Stimulated activated naive CD4-positive, alpha-beta T cell (primary cell): ENCODE measurements around the gene KBTBD13.
A peak's percentile ranks its signal among the peaks of the same experiment; 100 is the strongest.

Experiments
- DNase-seq, 6 experiments: peaks; one replicate each; lab custom pipeline; 2025; lab: John Stamatoyannopoulos, UW

KBTBD13 gene

DNA sequence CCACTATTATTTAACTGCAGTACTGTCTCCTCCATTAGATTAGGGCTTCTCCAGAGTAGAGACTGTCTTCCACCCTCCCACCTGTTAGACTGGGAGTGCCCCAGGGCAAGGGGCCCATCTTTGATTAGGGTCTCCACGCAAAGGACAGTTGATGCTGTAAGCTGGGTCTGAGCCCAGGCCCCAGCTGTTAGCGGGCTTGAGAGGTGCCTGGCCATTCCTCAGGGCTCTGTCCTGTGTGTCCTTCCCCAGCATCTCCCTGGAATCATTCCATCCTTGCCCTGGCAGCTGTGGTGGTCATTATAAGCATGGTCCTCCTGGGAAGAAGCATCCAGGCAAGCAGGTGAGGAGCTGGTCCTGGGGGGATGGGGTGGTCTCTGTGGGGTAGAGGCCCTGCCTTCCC, 25.3 kb upstream of the KBTBD13 start:
- DNase-seq, result no peak

DNA sequence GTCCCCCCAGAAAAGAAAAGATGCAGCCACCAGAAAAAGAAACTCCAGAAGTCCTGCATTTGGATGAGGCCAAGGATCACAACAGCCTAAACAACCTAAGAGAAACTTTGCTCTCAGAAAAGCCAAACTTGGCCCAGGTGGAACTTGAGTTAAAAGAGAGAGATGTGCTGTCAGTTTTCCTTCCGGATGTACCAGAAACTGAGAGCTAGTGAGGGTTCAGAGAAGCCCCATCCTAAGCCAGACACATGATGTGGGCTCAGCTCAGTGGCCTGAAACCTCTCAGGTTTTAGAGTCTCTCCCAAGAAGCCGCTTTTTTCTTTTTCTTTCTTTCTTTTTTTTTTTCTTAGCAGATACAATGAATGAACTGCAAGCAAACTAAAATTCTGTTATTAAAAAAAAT, 23.6 kb upstream of the KBTBD13 start:
- DNase-seq, result no peak

DNA sequence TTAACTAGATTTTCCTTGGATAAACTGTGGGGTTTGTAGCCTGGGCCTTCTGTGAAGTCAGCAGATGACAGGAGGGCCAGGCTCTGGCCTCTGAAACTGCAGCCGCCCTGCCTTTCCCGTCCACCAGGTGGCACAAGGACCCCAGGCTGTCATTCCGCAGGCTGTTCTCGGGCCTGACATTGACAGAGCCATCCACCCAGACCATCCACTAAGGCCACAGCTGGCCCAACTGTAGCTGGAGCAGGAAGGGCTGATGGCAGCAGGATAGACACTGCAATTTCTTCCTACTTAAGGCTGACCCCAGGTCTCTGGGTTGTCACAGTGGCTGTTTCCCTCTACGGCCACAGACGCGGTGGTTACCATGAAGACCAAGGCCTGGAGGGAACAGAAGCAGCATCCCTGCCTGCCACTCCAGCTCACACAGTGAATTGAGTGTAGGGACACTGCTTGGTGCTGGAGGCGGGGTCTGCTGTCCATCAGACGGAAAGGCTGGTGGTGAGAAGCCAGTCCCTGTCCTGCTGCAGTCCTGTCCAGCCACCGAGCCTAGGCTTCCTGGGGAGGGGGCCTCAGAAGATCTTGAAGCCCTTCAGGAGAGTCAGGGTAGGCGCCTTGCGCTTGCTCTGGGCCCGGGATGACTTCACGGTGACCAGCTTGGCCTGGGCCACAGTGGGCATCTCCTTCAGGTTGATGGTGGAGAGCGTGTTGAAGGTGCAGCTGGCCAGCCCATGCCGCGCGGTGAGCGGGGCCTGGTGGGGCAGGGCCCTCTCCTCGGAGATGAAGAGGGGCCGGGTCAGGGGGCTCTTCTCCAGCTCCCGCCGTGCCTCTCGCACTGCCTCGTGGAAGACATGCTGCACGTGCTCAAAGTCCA, 22.0 kb upstream of the KBTBD13 start:
- peak; percentile 15 to 58 (median 38) for DNase-seq

DNA sequence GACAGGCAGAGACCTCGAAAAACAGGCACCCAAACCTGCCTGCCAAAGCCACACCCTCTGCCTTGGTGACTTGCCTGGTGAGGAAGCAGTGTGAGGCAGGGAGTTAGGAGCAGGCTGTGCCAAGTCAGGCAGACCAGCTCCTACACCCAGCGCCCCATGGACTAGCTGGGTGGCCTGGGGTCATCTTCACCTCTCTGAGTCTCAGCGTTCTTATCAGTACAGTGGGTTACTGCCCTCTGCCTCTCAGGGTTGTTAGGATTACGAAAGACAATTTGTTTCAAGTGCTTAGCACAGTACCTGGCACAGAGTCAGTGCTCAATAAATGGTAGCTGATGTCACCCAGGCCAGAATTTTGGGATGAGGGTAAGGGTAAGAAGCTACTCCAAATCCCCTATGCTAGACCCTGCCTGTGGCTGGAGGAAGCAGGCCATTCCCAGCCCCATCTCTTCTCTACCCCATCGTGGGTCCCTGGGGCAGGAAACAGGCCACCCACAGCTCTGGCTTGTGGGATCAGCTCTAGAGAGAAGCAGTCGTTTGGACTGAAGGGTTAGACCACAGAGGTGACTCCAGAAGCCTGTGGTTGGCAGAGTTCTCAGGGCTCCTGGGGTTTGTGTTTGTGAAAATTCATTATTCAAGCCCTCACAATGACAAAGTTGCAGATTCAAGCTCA, 21.2 kb upstream of the KBTBD13 start:
- no peak for DNase-seq

DNA sequence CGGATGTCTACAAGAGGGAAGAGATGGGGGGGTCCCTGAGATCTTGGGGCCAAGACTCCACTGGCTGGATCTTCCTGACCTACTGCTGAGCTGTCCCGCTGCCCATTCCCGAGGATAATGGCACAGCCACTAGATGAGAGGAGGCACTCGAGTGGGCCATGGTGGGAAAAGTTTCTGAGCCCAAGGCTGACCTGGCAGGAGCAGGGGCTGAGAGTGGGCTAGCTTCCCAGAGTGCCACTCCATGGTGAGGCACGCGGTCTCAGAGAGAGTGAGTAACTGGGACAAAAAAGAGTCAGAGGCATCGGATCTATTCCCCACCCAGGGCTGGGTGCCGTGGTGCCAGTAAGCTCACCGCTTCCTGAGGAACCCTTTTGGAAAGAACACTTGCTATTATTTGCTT, 20.4 kb upstream of the KBTBD13 start:
- no peak for DNase-seq

DNA sequence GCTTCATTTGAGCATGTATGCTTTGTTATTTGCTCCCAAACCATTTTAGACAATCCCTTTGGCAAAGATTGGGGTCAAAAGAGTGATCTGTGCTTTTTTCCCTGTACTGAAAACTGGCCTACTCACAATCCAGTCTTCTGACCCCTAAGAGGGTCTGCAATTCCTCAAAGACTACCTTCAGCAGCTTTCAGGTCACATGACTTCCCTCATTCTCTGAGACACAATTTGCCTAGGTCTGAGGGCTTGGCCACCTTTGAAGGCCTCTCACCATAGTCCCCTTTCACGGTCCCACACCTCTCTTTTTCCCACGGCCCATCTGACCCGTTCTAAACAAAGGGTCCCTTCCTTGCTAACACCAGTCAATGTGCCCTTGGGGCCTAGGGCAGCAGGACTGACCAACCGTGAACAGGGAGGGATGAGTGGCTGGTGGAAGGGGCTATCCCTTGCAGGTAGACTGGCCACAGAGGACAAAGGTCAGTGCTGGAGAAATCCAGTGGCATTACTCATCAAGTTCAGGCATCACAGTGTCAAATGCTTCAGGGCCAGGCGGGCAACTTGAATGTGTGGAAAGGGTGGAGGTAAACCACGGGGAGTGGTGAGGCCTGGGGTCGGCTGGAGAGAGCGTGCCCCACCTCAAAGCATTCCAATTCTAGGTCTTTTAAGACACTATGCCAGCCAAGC, 19.5 kb upstream of the KBTBD13 start:
- no peak for DNase-seq

DNA sequence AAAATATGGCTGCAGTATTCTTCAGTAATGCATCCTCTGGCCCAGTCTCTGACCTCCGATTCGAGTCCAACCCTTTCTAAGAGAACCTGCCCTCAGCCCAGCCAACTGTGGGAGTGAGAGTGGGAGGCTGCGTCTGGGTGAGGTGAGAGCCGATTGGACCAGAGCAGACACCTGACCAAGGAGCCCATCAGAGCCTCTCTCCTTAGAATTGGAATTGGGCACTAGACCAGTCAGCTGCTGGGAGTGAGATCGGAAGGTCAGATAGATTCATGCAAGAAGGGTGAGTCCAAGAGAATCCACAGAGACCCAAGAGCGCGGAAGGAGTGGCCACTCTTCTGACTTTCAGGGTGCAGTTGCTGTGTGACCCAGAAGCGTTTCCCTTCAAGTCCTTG, 19.0 kb upstream of the KBTBD13 start:
- no peak for DNase-seq

DNA sequence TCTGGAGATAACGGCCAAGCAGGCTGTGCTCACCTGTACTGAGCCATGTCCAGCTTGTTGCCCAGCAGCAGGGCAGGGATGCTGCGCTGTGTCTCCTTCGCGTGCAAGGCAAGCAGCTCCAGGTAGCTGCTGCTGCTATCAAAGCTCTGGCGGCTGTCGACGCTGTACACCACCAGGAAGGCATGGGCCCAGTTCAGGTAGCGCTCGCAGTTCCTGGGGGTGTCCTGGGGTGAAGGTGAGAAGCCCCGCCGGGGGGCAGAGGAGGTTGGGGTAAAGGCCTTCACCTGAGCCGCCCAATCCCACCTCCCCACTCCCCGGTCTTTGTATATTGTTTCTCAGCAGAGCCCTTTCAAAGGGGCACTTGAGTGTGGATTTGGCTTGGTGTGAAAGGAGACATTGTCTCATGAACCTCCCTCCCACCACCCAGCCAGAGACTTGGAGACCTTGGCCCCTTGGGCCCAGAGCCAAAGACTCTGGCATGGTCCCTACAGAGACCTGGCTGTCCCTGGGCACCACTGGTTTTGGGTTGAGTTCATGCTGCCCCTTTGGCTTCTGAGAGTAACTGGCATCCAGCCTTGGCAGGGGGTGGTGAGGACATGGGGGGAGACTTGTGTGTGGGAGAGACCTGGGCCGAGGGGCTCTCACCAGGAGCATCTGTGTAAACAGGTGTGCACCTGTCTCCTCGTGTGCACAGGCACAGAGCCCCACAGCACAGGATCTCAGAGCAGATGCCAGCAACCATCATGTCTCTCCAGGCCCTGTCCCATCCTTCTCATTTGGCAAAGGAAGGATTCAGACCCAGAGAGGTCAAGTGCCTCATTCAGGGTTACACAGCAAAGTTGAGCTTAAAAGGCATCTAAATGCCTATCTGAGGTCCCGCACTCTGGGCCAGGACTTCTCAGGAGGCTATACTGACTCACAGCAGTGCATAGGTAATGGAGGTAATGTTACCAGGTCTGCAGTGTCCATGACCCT, 17.9 kb upstream of the KBTBD13 start:
- no peak for DNase-seq

DNA sequence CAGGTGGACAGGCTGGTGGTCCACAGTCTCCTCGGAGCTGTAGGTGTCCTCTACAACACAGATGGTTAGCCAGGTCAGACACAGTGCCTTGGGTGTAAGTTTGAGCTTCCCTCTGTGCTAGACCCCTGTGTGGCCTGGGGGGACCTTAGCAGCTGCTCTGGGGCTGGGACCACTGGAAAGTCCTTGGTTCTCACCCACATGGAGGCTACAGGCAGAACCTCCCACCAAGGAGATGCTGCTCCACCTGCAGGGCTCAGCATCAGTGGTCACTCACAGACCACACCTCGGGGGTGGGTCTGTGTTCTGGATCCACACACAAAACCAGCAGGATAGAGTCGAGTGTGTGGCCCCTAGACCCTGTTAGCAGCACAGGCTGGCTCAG, 17.2 kb upstream of the KBTBD13 start:
- DNase-seq, result no peak

DNA sequence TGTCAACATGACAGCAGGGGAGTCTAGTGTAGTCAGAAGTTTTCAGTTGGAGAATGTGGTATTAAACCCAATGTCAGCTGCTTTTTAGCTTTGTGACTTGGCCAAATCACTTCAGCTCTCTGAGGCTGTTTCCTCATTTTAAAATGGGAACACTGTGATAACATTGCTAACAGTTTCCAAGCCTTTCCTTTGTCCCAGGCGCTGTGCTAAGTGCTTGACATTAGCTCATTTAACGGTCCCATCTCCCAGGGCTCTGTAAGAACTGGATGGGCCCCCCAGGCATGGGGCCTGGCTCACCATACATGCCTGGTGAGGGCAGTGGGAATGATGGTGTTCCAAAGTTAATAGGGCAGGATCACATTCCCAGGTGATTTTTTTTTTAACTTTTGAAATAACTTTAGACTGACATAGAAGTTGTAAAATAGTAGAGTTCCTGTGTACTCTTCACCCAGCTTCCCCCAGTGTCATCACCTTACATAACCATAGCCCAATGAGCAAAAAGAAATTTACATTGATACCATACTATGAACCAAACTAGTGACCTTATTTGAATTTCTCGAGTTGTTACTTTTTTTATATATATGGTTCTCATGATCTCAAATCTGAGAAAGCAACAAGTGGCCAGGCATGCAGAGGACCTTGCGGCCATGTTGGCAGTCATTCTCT, 16.5 kb upstream of the KBTBD13 start:
- DNase-seq, result no peak

DNA sequence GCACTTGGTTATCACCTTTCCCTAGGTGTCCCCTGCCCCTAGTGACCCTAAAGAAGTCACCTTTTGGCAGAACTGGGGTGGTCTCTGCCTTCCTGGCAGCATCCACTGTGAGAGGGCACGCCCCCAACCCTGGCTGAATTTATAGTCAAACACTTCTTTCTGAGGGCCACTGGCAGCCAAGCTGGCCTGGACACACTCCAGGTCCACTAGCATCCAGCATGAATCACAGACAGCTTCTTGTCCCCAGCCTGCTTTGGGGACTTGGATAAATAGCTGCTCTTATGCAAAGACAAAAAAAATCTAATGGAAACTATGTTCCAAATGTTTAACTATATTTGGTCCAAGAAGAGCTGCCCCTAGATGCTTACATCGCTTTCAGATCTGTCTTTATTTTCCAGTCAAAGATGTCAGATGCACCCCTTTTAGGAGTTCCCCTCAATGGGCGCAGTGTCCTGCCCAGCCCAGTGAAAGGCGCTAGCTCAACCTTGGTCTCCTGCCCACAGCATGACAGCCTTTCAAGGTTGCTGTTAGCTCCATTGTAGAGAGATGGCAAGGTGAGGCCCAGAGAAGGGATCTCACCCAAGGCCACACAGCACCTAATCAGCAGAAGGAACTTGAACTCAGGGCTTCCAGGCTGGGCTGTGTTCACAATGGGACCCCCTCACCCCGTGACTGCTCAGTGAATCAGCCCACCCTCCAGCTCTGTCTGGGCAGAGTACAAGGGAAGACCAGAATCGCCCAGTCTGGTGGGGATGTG, 15.7 kb upstream of the KBTBD13 start:
- DNase-seq, result no peak

DNA sequence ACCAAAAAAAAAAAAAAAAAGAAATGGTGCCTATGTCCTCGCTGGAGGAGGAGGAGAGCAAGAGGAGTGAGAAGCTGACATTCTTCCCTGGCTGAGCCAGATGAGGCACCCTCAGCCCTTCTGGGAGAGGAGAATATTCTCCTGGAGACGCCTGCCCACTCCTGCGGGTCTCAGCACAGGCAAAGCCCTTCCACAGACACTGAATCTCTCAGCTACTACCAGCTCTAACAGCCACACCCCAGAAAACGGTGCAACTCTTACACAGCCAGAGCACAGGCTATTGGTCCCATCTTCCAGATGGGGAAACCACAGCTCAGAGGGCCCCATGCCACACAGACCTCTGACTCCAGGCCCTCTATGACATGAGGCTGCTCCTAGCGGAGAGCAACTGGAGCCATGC, 14.5 kb upstream of the KBTBD13 start:
- DNase-seq, result no peak

DNA sequence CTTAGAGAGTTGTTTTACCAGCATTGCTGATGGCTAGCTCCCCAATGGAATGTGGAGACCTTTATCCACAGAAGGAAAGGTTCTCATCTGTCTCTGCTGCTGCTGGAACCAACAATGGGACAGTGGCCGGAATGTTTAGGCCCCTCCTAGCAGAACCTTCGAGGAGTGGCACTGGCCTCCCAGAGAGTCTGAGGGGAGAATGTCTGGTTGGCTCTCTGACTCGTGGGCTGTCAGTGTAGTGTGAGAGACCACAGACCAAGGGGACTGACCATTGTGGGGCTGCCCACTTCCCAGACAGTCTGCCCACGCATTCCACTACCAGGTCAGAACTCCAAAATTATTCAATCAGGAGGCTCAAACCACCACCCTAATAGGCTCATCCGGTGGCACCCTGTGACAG, 13.8 kb upstream of the KBTBD13 start:
- DNase-seq, result no peak

DNA sequence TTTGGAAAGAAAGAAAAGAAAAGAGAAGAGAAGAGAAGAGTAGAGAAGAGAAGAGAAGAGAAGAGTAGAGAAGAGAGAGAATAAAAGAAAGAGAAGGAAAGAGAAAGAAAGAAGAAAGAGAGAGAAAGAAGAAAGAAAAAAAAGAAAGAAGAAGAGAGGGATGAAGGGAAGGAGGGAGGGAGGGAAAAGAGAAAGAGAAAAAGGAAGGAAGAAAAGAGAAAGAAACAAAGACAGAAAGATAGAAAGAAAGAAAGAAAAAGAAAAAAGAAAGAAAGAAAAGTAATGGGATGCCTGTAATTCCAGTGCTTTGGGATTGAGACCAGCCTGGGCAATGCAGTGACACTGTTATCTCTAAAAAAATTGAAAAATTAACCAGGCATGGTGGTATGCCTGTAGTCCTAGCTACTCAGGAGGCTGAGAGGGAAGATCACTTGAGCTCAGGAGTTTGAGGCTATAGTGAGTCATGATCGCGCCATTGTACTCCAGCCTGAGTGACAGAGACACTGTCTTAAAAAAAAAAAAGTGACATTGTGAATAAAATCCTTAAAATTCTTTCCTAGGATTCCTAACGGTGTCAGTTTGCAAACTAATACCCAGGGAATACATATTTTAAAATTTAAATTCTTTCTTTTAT, 10.4 kb upstream of the KBTBD13 start:
- no peak for DNase-seq

DNA sequence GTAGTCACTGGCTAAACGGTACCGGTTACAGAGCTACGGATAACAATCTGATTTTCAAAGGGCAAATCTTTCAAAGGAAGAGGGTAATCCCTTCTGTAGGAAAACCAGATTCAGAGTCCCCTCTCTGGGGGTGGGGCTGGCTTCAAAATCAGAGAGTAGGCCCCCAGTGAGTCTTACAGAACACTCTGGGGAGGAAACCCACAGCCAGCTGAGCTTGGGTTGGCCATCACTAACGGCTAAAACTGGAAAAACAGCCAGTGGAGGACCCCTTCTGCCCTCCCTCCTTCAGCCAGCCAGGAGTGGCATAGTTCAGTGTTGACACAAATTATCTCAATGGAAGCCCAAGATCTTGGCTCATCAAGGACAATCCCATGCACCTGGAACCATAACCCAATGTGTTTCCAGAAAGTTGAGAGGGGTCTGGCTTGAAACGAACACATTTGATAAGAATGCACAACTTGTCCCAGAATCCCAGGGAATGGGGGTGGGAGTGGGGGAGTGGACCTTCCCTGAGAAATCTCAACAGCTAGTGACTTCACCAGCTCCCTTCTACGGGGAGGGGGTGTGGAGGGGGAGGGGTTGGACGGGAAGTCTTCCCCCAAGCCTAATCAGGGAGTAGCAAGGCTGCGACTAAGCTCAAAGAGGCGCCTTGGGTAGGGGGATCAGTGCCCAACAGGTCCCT, 9.8 kb upstream of the KBTBD13 start:
- no peak for DNase-seq

DNA sequence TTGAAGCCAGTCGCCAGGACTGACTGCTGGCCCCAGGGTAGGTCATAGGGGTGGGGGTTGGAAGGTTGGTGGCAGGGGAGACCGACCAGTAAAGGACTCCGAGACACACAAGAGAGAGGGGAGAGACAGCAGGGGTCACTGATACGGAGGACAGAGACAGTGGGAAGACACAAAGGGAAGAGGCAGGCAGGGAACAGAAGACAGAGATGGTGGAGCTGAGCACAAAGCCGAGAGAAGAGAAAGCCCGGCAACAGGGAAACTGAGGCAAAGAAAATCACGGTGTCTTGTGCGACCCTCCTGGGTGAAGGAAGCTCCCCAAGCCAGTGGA, 9.3 kb upstream of the KBTBD13 start:
- no peak for DNase-seq

DNA sequence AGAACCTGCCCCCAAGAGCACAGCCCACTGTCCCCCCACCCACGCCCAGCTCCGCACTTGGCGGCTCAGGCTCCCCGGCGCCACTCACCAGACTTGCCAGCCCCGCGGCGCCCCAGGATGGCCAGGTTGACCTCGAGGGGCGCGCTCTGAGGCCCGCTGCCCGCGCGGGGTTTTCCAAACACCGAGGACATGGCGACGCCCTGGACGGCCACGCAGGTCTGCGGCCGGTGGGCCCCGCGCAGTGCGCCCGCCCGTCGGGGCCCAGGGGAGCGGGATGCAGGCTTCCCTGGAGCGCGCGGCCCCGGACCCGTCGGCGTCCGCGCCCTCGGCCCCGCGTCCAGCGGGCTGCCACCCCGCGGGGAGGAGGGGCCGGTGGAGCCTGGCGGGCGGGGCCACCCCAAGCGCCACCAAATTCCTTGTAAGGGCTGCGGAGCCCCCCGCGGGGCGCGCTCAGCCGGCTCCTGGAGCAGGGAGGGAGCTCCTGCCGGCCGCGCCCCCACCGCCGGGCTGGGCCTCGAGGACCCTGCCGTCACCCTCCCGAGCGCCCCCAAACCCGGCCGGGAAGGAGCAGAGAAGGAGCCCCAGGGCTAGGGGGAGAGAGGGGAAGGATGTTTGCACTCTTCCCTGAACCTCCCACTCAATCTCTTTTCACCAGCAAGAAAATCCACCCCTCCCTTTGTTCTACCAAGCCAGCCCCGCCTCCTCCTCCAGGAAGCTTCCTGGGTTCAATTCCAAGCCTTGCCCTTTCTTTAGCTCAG, 8.7 kb upstream of the KBTBD13 start, which contains the start of gene RASL12:
TSS of gene RASL12 (minus strand) at position 347 of the 758 bp plus-strand sequence. CDS start at position 191, 156 bp downstream.
- DNase-seq, result no peak

DNA sequence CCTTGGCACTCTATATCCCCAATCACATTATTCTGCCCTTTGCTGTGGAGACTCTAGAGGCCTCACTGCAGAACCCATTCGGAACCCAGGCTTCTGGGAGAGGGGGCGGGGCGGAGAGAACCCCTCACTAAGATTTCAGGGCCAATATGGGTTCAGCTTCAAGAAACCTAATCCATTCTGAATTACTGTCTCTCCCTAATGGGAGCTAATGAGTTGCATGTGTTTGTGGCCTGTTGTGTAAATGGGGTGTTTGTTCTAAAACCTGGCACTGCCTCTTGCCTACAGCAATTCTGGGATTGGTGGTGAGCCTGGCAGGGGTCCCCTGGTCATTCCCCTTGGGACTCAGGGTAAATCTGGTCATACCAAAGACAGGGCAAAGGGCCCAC, 8.2 kb upstream of the KBTBD13 start:
- no peak for DNase-seq

DNA sequence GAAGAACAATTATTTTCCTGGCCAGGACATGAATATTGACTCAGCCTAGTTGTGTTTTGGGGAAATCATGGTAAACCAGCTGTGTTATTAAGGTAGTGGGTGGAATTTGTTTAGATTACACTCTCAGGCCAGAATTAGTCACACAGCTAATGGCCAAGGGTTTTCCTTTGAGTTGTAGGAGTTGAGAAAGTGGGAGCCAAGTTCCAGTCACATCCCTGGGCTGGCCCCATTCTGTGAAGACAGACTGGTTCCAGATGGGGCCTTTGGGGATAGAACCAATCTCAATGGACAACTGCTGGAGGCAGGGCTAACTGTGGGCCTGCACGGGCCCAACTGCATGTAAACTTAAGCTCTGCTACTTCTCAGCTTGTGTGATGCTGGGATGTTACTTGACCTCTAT, 7.4 kb upstream of the KBTBD13 start:
- no peak for DNase-seq
